ENCODE data around the gene HRG.
"Not testable (repeated sequence)": the region's sequence is repeated elsewhere in the genome, so short reads cannot be mapped to it uniquely, and the experiment has no call there.

Gene HRG

DNA sequence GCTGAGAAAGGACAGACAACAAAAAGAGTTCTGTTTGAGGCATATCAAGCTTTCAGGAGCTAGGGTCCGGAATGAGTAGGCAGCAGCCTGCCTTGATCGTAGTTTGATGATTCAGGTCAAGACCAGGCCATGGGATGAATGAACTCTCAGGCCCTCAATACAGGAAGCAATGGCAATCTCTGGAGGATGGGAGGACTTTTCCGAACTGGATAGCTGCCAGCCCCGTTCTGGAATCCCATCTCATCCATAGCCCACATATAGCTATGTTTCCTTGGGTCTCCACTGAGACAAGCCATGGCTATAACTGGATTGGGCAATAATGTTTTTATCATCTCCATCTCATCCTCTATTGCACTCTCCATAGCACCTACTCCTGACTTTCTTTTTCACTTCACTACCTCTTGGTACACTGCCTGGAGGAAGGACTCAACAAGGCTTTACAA lies 40.2 kb upstream of the HRG start:
- no peak overlapping the region for H3K4me3 ChIP-seq (ENCODE audit: extremely low read depth, insufficient read depth, low read length, poor library complexity, severe bottlenecking)
- H3K36me3 ChIP-seq (ENCODE audit: control insufficient read depth, insufficient read depth, low read length) = no peaks in the 10 kb centered on the region
- H3K4me1 ChIP-seq (ENCODE audit: control insufficient read depth, insufficient read depth, low read length, poor library complexity, severe bottlenecking) = no peaks in the 10 kb centered on the region
- 94 to 100% methylated on average over 2 to 3 of the region's 4 CpGs for WGBS, 2 experiments (ENCODE audit: insufficient coverage in 2 of 2)
- H3K27ac ChIP-seq (ENCODE audit: low read depth, low read length, severe bottlenecking) = no peak overlapping the region
- H3K9me3 ChIP-seq (ENCODE audit: control insufficient read depth, low read length) = no peaks in the 10 kb centered on the region

DNA sequence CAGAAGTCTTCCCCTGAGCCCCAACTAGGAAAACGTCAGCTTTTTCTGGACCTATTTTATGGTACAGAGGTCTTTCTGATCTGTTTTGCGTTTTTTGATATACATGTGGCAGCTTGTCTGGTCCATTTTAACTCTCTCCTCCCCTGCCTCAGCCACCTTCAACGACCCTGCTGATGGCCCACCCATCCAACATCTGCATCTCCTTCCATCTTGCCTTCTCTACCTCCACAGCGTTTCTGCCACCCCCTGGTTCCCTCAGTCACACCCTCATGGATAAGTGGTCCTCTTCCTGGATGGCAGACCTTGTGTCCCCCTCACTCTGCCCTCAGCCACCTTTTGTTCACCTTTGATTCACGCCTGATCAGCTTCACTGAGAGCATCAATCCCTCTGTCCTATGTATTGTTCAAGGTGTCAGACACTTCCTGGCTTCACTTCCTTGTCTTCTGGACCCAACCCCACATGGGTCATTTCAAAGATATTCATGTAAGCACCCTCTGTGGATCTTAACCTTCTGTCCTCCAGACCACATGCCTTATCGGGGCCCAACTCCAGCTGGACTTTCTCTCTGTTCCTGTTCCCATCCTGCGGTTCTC lies 39.5 kb upstream of the HRG start:
- no peak overlapping the region for H3K4me3 ChIP-seq (ENCODE audit: extremely low read depth, insufficient read depth, low read length, poor library complexity, severe bottlenecking)
- WGBS, 2 experiments (ENCODE audit: insufficient coverage in 2 of 2) = 84 to 98% methylated on average over 5 to 7 of the region's 7 CpGs
- no peaks in the 10 kb centered on the region for H3K9me3 ChIP-seq (ENCODE audit: control insufficient read depth, low read length)
- H3K36me3 ChIP-seq (ENCODE audit: control insufficient read depth, insufficient read depth, low read length) = no peaks in the 10 kb centered on the region
- H3K4me1 ChIP-seq (ENCODE audit: control insufficient read depth, insufficient read depth, low read length, poor library complexity, severe bottlenecking) = no peaks in the 10 kb centered on the region
- no peak overlapping the region for H3K27ac ChIP-seq (ENCODE audit: low read depth, low read length, severe bottlenecking)

DNA sequence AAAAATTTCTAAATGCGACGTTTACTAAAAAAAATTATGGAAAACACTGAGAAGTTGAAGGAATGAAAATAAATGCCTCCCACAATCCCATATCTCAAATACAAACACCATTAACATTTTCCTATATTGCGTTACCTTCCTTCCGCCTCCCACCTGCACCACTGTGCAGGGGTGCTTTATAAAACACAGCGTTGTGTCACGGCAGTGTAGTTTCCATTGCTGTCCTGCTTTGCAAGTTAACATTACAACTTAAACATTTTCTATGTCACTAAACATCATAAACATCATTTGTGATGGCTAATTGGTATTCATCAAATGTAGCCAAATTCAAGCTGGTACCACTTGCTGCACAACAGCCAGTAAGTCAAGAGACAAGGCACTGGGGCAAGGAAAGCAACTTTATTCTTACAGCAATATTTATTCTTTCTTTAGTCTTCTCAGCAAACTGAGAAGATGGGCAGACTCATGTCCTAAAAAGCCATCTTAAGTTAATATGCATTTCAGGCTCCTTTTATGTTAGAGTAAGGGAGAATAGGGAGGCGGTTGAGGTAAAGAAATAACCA lies 37.9 kb upstream of the HRG start:
- Histone ChIP-seq H3K36me3 (ENCODE audit: control insufficient read depth, insufficient read depth, low read length) (no peaks in the 10 kb centered on the region), H3K9me3 (ENCODE audit: control insufficient read depth, low read length) (no peaks in the 10 kb centered on the region), H3K4me1 (ENCODE audit: control insufficient read depth, insufficient read depth, low read length, poor library complexity, severe bottlenecking) (no peaks in the 10 kb centered on the region), H3K27ac (ENCODE audit: low read depth, low read length, severe bottlenecking) (no peak overlapping the region), H3K4me3 (ENCODE audit: extremely low read depth, insufficient read depth, low read length, poor library complexity, severe bottlenecking) (no peak overlapping the region)
- WGBS, 2 experiments (ENCODE audit: insufficient coverage in 2 of 2) = 98 to 100% methylated on average over 4 of the region's 7 CpGs

DNA sequence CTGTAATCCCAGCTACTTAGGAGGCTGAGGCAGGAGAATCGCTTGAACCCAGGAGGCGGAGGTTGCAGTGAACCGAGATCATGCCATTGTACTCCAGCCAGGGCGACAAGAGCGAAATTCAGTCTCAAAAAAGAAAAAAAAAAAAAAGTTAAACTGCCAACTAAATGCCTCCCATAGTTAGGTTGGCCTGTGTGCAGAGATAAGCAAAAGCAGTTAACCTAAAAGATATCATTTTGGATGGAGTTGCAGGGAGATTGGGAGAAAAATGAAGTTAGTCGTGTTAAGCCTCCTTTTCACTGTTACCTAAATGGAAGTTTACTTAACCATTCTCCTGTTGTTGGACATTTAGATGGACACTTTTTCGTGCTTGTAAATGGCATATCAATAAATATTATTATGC lies 37.1 kb upstream of the HRG start:
- H3K27ac ChIP-seq (ENCODE audit: low read depth, low read length, severe bottlenecking) = no peak overlapping the region
- no peaks in the 10 kb centered on the region for H3K36me3 ChIP-seq (ENCODE audit: control insufficient read depth, insufficient read depth, low read length)
- H3K4me1 ChIP-seq (ENCODE audit: control insufficient read depth, insufficient read depth, low read length, poor library complexity, severe bottlenecking) = no peaks in the 10 kb centered on the region
- H3K4me3 ChIP-seq (ENCODE audit: extremely low read depth, insufficient read depth, low read length, poor library complexity, severe bottlenecking) = no peak overlapping the region
- no peaks in the 10 kb centered on the region for H3K9me3 ChIP-seq (ENCODE audit: control insufficient read depth, low read length)
- 95 to 100% methylated on average over 2 to 4 of the region's 7 CpGs for WGBS, 2 experiments (ENCODE audit: insufficient coverage in 2 of 2)

DNA sequence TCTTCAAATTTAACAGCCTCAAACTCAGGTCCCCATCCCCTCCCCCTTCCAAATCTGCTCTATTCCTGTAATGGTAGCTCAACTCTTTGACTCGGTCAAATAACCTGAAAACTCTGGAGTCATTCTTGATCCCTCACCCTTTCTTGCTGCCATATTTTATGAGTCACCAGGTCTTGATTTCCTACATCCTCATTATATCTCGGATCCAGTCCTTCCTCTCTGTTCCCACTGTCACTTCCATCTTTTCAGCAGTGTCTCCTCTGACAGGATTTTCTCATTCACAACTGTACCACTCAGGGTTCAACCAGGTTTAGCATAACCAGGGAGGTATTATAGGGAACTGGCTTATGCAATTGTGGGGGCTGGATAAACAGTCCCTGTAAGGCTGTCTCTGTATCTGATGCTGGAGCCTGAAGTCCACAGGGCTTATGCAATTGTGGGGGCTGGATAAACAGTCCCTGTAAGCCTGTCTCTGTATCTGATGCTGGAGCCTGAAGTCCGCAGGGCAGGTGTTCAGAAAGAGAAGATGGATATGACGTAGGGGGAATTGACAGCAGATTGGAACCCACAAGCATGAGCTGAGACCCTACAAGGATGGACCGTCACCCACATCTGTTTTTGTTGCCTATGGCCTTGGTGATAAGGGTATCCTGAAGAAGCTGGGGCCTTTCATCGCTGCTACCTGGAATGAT lies 34.7 kb upstream of the HRG start:
- Histone ChIP-seq H3K4me1 (ENCODE audit: control insufficient read depth, insufficient read depth, low read length, poor library complexity, severe bottlenecking) (no peaks in the 10 kb centered on the region), H3K36me3 (ENCODE audit: control insufficient read depth, insufficient read depth, low read length) (no peaks in the 10 kb centered on the region), H3K4me3 (ENCODE audit: extremely low read depth, insufficient read depth, low read length, poor library complexity, severe bottlenecking) (no peak overlapping the region), H3K27ac (ENCODE audit: low read depth, low read length, severe bottlenecking) (no peak overlapping the region), H3K9me3 (ENCODE audit: control insufficient read depth, low read length) (no peaks in the 10 kb centered on the region)
- 85 to 95% methylated on average over 6 of the region's 6 CpGs for WGBS, 2 experiments (ENCODE audit: insufficient coverage in 2 of 2)

DNA sequence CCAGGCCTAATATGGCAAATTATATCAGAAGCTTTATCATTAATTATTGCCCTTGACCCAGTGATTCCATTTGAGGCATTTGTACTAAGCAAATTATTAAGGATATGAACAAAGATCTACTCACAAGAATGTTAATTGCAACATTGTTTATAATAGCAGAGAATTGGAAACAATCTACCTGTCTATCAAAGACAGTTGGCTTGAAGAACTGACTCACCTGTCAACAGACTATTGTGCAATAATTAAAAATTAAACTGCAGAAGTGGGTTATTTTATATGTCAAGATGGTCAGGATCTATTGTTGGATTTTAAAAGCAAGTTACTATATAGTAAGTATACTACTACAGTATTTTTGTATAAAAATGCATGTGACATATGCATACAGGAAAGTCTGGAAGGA lies 32.3 kb upstream of the HRG start:
- Histone ChIP-seq H3K9me3 (ENCODE audit: control insufficient read depth, low read length) (no peaks in the 10 kb centered on the region), H3K36me3 (ENCODE audit: control insufficient read depth, insufficient read depth, low read length) (no peaks in the 10 kb centered on the region), H3K27ac (ENCODE audit: low read depth, low read length, severe bottlenecking) (no peak overlapping the region), H3K4me3 (ENCODE audit: extremely low read depth, insufficient read depth, low read length, poor library complexity, severe bottlenecking) (no peak overlapping the region), H3K4me1 (ENCODE audit: control insufficient read depth, insufficient read depth, low read length, poor library complexity, severe bottlenecking) (no peaks in the 10 kb centered on the region)

DNA sequence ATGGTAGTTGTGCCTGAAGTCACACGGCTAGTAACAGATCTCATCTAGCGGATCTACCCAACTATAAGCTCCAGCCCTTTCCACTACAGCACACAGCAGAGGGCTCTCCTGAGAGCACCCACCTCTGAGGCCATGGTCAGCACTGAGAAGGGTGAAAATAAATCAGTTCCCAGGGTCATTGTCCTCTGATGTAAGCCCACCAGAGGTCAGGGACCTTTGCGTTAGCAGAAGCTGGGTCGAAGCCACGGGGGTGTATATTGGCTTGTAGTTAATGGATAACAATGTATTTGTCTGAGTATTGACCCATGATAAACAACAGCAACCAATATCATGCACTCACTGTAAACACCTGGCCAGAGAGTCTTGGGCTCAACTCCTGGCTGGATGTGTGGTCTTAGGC lies 31.6 kb upstream of the HRG start:
- WGBS, 2 experiments (ENCODE audit: insufficient coverage in 2 of 2) = 100% methylated on average over 1 of the region's 5 CpGs; no CpG with 5 or more reads in 1 of the 2 experiments
- H3K4me3 ChIP-seq (ENCODE audit: extremely low read depth, insufficient read depth, low read length, poor library complexity, severe bottlenecking); H3K36me3 ChIP-seq (ENCODE audit: control insufficient read depth, insufficient read depth, low read length); H3K9me3 ChIP-seq (ENCODE audit: control insufficient read depth, low read length); H3K4me1 ChIP-seq (ENCODE audit: control insufficient read depth, insufficient read depth, low read length, poor library complexity, severe bottlenecking); H3K27ac ChIP-seq (ENCODE audit: low read depth, low read length, severe bottlenecking): not testable (repeated sequence)

DNA sequence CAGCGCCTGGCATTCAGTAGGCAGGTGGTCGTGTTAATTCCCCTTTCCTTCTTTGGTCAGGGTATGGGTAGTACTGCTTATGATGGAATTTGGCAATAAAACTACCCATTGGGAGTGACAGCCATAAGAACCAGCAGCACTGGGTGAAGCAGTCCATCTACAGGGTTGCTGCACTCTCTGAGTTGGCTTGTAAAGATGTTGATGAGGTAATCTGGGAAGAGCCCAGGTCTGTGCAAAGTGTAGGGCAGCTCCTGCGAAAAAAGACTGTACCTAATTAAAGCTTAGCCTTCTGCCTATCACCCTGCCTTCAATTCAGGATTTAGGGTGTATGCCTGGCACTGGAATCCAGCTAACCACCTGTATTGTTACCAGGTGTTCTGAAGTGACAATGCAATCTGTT lies 30.3 kb upstream of the HRG start:
- H3K4me3 ChIP-seq (ENCODE audit: extremely low read depth, insufficient read depth, low read length, poor library complexity, severe bottlenecking) = no peak overlapping the region
- WGBS, 2 experiments (ENCODE audit: insufficient coverage in 2 of 2) = 79 to 88% methylated on average over 1 to 3 of the region's 3 CpGs
- peaks cover 3% of the 10 kb centered on the region for H3K4me1 ChIP-seq (ENCODE audit: control insufficient read depth, insufficient read depth, low read length, poor library complexity, severe bottlenecking)
- H3K36me3 ChIP-seq (ENCODE audit: control insufficient read depth, insufficient read depth, low read length) = no peaks in the 10 kb centered on the region
- no peaks in the 10 kb centered on the region for H3K9me3 ChIP-seq (ENCODE audit: control insufficient read depth, low read length)
- no peak overlapping the region for H3K27ac ChIP-seq (ENCODE audit: low read depth, low read length, severe bottlenecking)

DNA sequence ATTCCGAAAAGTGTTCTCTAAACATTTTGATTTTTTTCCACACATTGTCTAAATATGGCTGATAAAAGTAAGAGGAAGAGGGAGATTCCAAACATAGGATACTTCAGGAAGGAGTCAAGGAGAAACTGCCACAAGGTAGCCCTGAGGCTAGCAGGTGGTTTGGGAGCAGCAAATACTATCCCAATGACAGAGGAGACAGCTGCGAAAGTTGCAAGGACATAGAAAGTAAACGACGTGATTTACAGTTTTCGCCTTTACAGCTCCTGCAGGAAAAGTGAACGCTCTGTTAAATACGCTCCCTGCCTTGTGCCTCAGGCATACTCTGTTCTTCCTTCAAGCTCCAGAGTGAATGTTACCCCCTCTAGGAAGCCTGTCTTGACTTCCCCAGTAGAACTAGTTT lies 29.3 kb upstream of the HRG start:
- WGBS, 2 experiments (ENCODE audit: insufficient coverage in 2 of 2) = 92 to 95% methylated on average over 6 of the region's 7 CpGs
- no peaks in the 10 kb centered on the region for H3K36me3 ChIP-seq (ENCODE audit: control insufficient read depth, insufficient read depth, low read length)
- H3K4me3 ChIP-seq (ENCODE audit: extremely low read depth, insufficient read depth, low read length, poor library complexity, severe bottlenecking) = no peak overlapping the region
- H3K4me1 ChIP-seq (ENCODE audit: control insufficient read depth, insufficient read depth, low read length, poor library complexity, severe bottlenecking) = peaks cover 9% of the 10 kb centered on the region
- H3K9me3 ChIP-seq (ENCODE audit: control insufficient read depth, low read length) = no peaks in the 10 kb centered on the region
- H3K27ac ChIP-seq (ENCODE audit: low read depth, low read length, severe bottlenecking) = no peak overlapping the region

DNA sequence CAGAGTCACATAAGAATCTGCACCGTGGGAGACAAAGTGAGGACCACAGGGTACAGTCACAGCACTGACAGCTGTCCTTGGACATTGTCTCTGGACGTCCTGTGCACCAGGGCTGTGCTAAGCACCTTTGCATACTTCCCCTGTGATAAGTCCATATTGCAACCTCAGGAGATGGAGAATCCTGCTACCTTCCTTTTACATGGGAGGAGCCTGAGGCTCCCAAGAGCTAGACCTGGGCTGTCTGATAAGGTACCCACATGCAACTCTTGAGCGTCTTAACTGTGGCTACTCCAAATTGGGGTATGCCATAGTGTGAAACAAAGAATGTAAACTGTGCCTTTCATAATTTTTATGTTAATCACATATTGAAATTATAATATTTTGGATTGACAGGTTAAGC lies 28.1 kb upstream of the HRG start:
- H3K27ac ChIP-seq (ENCODE audit: low read depth, low read length, severe bottlenecking) = no peak overlapping the region
- 82 to 86% methylated on average over 2 of the region's 3 CpGs for WGBS, 2 experiments (ENCODE audit: insufficient coverage in 2 of 2)
- peaks cover 9% of the 10 kb centered on the region for H3K4me1 ChIP-seq (ENCODE audit: control insufficient read depth, insufficient read depth, low read length, poor library complexity, severe bottlenecking)
- no peak overlapping the region for H3K4me3 ChIP-seq (ENCODE audit: extremely low read depth, insufficient read depth, low read length, poor library complexity, severe bottlenecking)
- H3K36me3 ChIP-seq (ENCODE audit: control insufficient read depth, insufficient read depth, low read length) = no peaks in the 10 kb centered on the region
- H3K9me3 ChIP-seq (ENCODE audit: control insufficient read depth, low read length) = no peaks in the 10 kb centered on the region

DNA sequence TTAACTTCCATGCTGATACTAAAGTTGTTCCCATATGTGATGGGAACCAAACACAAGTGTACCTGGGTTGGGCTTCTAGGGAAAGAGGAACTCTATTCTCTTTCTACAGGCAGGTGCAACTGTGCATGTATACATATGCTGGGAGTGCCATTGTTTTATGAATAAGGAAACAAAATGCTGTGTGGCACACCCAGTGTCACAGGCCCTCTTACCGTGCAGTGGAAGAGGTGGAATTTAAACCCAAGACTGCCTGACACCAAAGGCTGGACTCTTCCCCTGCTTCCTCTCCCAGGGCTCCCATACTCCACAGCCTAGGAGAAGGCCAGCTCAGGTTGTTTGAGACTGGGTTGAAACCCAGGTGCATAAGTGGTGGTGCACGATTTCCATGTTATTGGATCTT lies 27.6 kb upstream of the HRG start:
- Histone ChIP-seq H3K4me3 (ENCODE audit: extremely low read depth, insufficient read depth, low read length, poor library complexity, severe bottlenecking) (no peak overlapping the region), H3K4me1 (ENCODE audit: control insufficient read depth, insufficient read depth, low read length, poor library complexity, severe bottlenecking) (peaks cover 9% of the 10 kb centered on the region), H3K27ac (ENCODE audit: low read depth, low read length, severe bottlenecking) (no peak overlapping the region), H3K36me3 (ENCODE audit: control insufficient read depth, insufficient read depth, low read length) (no peaks in the 10 kb centered on the region), H3K9me3 (ENCODE audit: control insufficient read depth, low read length) (no peaks in the 10 kb centered on the region)
- WGBS, 2 experiments (ENCODE audit: insufficient coverage in 2 of 2) = 100% methylated on average over 1 of the region's 2 CpGs; no CpG with 5 or more reads in 1 of the 2 experiments

Measured in mesodermal cell (in vitro differentiated cells).